Measurements from ENCODE around the gene ATXN1. TPM values are rescaled to one million over a fixed set of nuclear protein-coding genes. Genes with fewer than 3 reads are reported as not detected.

Gene ATXN1
- total RNA-seq, 1 experiment from 2014 or later: 8.1 TPM

- ATAC-seq (no peak), DNase-seq (ENCODE audit: low spot score) (no peak)
- ChIA-PET POLR2A (no interaction called here), CTCF (interaction anchor here (0.6 to 1.5 kb wide), 3 partner anchors 11 to 19 kb away, joined by 3 to 4 read pairs (median 4); no protein-coding TSS in a partner anchor)
- H3K27ac Mint-ChIP-seq: no peak overlapping the region
- H3K4me3 Mint-ChIP-seq: no peak overlapping the region
- peaks cover under 1% of the 10 kb centered on the region; the same call in 1 of the 2 replicates for H3K36me3 Mint-ChIP-seq
- TF ChIP-seq FOXP1 (CRISPR knock-in tag; IDR thresholded peaks at IDR 0.05; ENCODE audit: borderline replicate concordance): no peak
- TF ChIP-seq, protein P1, sequence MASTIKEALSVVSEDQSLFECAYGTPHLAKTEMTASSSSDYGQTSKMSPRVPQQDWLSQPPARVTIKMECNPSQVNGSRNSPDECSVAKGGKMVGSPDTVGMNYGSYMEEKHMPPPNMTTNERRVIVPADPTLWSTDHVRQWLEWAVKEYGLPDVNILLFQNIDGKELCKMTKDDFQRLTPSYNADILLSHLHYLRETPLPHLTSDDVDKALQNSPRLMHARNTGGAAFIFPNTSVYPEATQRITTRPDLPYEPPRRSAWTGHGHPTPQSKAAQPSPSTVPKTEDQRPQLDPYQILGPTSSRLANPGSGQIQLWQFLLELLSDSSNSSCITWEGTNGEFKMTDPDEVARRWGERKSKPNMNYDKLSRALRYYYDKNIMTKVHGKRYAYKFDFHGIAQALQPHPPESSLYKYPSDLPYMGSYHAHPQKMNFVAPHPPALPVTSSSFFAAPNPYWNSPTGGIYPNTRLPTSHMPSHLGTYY (CRISPR knock-in tag; IDR thresholded peaks at IDR 0.05): no peak
- no peak for TF ChIP-seq ATF3 (CRISPR knock-in tag; conservative IDR thresholded peaks at IDR 0.05)
- no peak for TF ChIP-seq FOXJ3 (CRISPR knock-in tag; IDR thresholded peaks at IDR 0.05; ENCODE audit: borderline replicate concordance)
- TF ChIP-seq, protein P2, sequence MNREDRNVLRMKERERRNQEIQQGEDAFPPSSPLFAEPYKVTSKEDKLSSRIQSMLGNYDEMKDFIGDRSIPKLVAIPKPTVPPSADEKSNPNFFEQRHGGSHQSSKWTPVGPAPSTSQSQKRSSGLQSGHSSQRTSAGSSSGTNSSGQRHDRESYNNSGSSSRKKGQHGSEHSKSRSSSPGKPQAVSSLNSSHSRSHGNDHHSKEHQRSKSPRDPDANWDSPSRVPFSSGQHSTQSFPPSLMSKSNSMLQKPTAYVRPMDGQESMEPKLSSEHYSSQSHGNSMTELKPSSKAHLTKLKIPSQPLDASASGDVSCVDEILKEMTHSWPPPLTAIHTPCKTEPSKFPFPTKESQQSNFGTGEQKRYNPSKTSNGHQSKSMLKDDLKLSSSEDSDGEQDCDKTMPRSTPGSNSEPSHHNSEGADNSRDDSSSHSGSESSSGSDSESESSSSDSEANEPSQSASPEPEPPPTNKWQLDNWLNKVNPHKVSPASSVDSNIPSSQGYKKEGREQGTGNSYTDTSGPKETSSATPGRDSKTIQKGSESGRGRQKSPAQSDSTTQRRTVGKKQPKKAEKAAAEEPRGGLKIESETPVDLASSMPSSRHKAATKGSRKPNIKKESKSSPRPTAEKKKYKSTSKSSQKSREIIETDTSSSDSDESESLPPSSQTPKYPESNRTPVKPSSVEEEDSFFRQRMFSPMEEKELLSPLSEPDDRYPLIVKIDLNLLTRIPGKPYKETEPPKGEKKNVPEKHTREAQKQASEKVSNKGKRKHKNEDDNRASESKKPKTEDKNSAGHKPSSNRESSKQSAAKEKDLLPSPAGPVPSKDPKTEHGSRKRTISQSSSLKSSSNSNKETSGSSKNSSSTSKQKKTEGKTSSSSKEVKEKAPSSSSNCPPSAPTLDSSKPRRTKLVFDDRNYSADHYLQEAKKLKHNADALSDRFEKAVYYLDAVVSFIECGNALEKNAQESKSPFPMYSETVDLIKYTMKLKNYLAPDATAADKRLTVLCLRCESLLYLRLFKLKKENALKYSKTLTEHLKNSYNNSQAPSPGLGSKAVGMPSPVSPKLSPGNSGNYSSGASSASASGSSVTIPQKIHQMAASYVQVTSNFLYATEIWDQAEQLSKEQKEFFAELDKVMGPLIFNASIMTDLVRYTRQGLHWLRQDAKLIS (CRISPR knock-in tag; IDR thresholded peaks at IDR 0.05; ENCODE audit: borderline replicate concordance): no peak
- no peak for TF ChIP-seq ZNF219 (CRISPR knock-in tag; IDR thresholded peaks at IDR 0.05; ENCODE audit: borderline replicate concordance)
- TF ChIP-seq PRRX2 (CRISPR knock-in tag; IDR thresholded peaks at IDR 0.05): no peak
- TF ChIP-seq USF1 (CRISPR knock-in tag; IDR thresholded peaks at IDR 0.05): no peak
- no peak for TF ChIP-seq ZNF138 (CRISPR knock-in tag; conservative IDR thresholded peaks at IDR 0.05)
- no peak for TF ChIP-seq TEAD4 (CRISPR knock-in tag; IDR thresholded peaks at IDR 0.05)
- no peak for TF ChIP-seq CDX4 (CRISPR knock-in tag; IDR thresholded peaks at IDR 0.05; ENCODE audit: borderline replicate concordance)
- no peak for TF ChIP-seq SOX15 (CRISPR knock-in tag; IDR thresholded peaks at IDR 0.05)
- no peak for TF ChIP-seq IRF2 (CRISPR knock-in tag; IDR thresholded peaks at IDR 0.05; ENCODE audit: borderline replicate concordance, low read depth)
- TF ChIP-seq TP53 (CRISPR knock-in tag; IDR thresholded peaks at IDR 0.05): no peak
- TF ChIP-seq ELF4 (CRISPR knock-in tag; IDR thresholded peaks at IDR 0.05; ENCODE audit: low read depth): no peak
- no peak for TF ChIP-seq PREB (CRISPR knock-in tag; IDR thresholded peaks at IDR 0.05; ENCODE audit: borderline replicate concordance)
- TF ChIP-seq, protein P3, sequence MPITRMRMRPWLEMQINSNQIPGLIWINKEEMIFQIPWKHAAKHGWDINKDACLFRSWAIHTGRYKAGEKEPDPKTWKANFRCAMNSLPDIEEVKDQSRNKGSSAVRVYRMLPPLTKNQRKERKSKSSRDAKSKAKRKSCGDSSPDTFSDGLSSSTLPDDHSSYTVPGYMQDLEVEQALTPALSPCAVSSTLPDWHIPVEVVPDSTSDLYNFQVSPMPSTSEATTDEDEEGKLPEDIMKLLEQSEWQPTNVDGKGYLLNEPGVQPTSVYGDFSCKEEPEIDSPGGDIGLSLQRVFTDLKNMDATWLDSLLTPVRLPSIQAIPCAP (CRISPR knock-in tag; IDR thresholded peaks at IDR 0.05): no peak
- no peak for TF ChIP-seq ZNF425 (CRISPR knock-in tag; conservative IDR thresholded peaks at IDR 0.05)
- H3K9me3 Mint-ChIP-seq: peaks cover 24% of the 10 kb centered on the region
- H3K4me1 Mint-ChIP-seq: peaks cover 5% of the 10 kb centered on the region
- no peaks in the 10 kb centered on the region for H3K27me3 Mint-ChIP-seq (ENCODE audit: low read depth)
Measured at GRCh38 chr6:16782278-16782677, 21.0 kb upstream of the ATXN1 start.

Measured in WTC11 (cell line).